Gastrocnemius medialis (tissue), 4 donors: ENCODE measurements around the gene RPAP3. TPM values are rescaled to one million over a fixed set of nuclear protein-coding genes. Genes with fewer than 3 reads are reported as not detected.
A peak's percentile ranks its signal among the peaks of the same experiment; 100 is the strongest.
"Not testable (repeated sequence)": the region's sequence is repeated elsewhere in the genome, so short reads cannot be mapped to it uniquely, and the experiment has no call there.

Experiments
- ATAC-seq, 2 donors: fragments of 150-250 bp; one replicate each; pipeline ENCODE4 v1.9.1; 2016
- DNase-seq, 2 donors: peaks; one replicate each; pipeline ENCODE4 v3.0.0-alpha.2; 2019
- H3K27ac ChIP-seq, 4 donors: fragments of 200-600 bp; sonication (generic); 1 replicate in 1 of 4; 2 replicates in 3 of 4; pipeline ENCODE4 v1.5.1; 2016 to 2018; ENCODE audit warnings: mild to moderate bottlenecking in 2 of 4, moderate library complexity in 1 of 4
- H3K27me3 ChIP-seq, 3 donors: fragments of 200-600 bp; sonication (generic) in 2 of 3; 1 replicate in 1 of 3; 2 replicates in 2 of 3; pipeline versions ENCODE4 v1.5.1 to v1.6.0; 2016 to 2019; ENCODE audit warnings: mild to moderate bottlenecking in 1 of 3, moderate library complexity in 1 of 3
- H3K36me3 ChIP-seq, 2 donors: fragments of 200-600 bp; sonication (generic) in 1 of 2; one replicate each; pipeline ENCODE4 v1.5.1; 2017 to 2018
- H3K4me1 ChIP-seq, 2 donors: fragments of 200-600 bp; sonication (generic) in 1 of 2; one replicate each; pipeline ENCODE4 v1.5.1; 2016 to 2017; ENCODE audit warnings: mild to moderate bottlenecking in 2 of 2
- H3K4me3 ChIP-seq, 4 donors: fragments of 200-600 bp; sonication (generic) in 3 of 4; 1 replicate in 1 of 4; 2 replicates in 3 of 4; pipeline ENCODE4 v1.5.1; 2016 to 2019; ENCODE audit warnings: mild to moderate bottlenecking in 2 of 4
- H3K9me3 ChIP-seq, 3 donors: fragments of 200-600 bp; sonication (generic) in 2 of 3; 1 replicate in 1 of 3; 2 replicates in 2 of 3; pipeline ENCODE4 v1.5.1; 2016 to 2019
- CTCF ChIP-seq, 5 experiments: fragments of 450-650 bp in 3 of 5; fragments of 200-600 bp in 2 of 5; sonication (generic) in 2 of 5; IDR thresholded peaks in 4 of 5; conservative IDR thresholded peaks in 1 of 5; 1 replicate in 4 of 5; 2 replicates in 1 of 5; pipeline ENCODE4 v1.5.1; 2016 to 2019; ENCODE audit warnings: antibody characterized with exemption in 5 of 5, mild to moderate bottlenecking in 3 of 5, moderate library complexity in 3 of 5
- POLR2A ChIP-seq, 2 donors: fragments of 450-650 bp; IDR thresholded peaks; one replicate each; pipeline ENCODE4 v1.6.1; 2017; ENCODE audit warnings: antibody characterized with exemption in 2 of 2, mild to moderate bottlenecking in 2 of 2, moderate library complexity in 2 of 2
- in situ Hi-C, 4 donors: fragments of 200-750 bp; cut with MboI; loops; one replicate each; pipeline versions ENCODE4 v1.15.0 to v1.8.0; 2017; ENCODE audit warnings: low sequenced_read_pairs in 4 of 4
- intact Hi-C: fragments of 100-400 bp; cut with DNase I; formaldehyde crosslinking; loops from one replicate; pipeline ENCODE4 v1.15.1; 2023; ENCODE audit warnings: low total_unique reads
- total RNA-seq, 4 donors: library from RNA; depleted of rRNA; stranded (reverse); fragments of >200 nt; gene quantifications; one replicate each; pipeline versions ENCODE4 v1.1.0 to v1.2.3, GENCODE V29; 2016

Gene RPAP3
- total RNA-seq, 4 donors from 2014 or later, result 15.1 to 24.8 (median 20.5) TPM

GRCh38 chr12:47689215-47689614 lies 16.6 kb downstream of the RPAP3 start:
- TF ChIP-seq CTCF (IDR thresholded peaks at IDR 0.05 in 4 of 5, conservative IDR thresholded peaks at IDR 0.05 in 1 of 5), result no peak
- TF ChIP-seq POLR2A (IDR thresholded peaks at IDR 0.05), result no peak
- Histone ChIP-seq H3K4me3 (no peak overlapping the region), H3K27ac (no peak overlapping the region), H3K4me1 (no peaks in the 10 kb centered on the region), H3K36me3 (no peaks in the 10 kb centered on the region), H3K9me3 (no peaks in the 10 kb centered on the region), H3K27me3 (no peaks in the 10 kb centered on the region)
- DNase-seq, result no peak
- in situ Hi-C loops, result no loop called here
- intact Hi-C loops, result no loop called here
- ATAC-seq, result no peak

- in situ Hi-C loops (no loop called here), intact Hi-C loops (no loop called here)
- Histone ChIP-seq H3K9me3 (no peaks in the 10 kb centered on the region), H3K36me3 (no peaks in the 10 kb centered on the region), H3K27ac (no peak overlapping the region), H3K27me3 (no peaks in the 10 kb centered on the region), H3K4me1 (no peaks in the 10 kb centered on the region), H3K4me3 (no peak overlapping the region)
- TF ChIP-seq POLR2A (IDR thresholded peaks at IDR 0.05), result no peak
- no peak for TF ChIP-seq CTCF (IDR thresholded peaks at IDR 0.05 in 4 of 5, conservative IDR thresholded peaks at IDR 0.05 in 1 of 5)
- ATAC-seq (no peak), DNase-seq (no peak)
These were observed 18.2 kb downstream of the RPAP3 start for GRCh38 chr12:47687636-47688035.

GRCh38 chr12:47686645-47687240 lies 19.1 kb downstream of the RPAP3 start:
- Histone ChIP-seq H3K9me3 (no peaks in the 10 kb centered on the region), H3K27ac (no peak overlapping the region), H3K27me3 (no peaks in the 10 kb centered on the region), H3K4me1 (no peaks in the 10 kb centered on the region), H3K36me3 (no peaks in the 10 kb centered on the region), H3K4me3 (no peak overlapping the region)
- DNase-seq (no peak), ATAC-seq (peak in 1 of 2 donors; percentile 36)
- TF ChIP-seq POLR2A (IDR thresholded peaks at IDR 0.05) (no peak), CTCF (IDR thresholded peaks at IDR 0.05 in 4 of 5, conservative IDR thresholded peaks at IDR 0.05 in 1 of 5) (peak in 2 of 5 experiments; percentile 22 to 31)
- intact Hi-C loops (no loop called here), in situ Hi-C loops (no loop called here)

- Histone ChIP-seq H3K27ac (no peak overlapping the region), H3K4me3 (no peak overlapping the region), H3K4me1 (no peaks in the 10 kb centered on the region), H3K27me3 (no peaks in the 10 kb centered on the region), H3K36me3 (peaks cover 2 to 27% of the 10 kb centered on the region in 2 donors), H3K9me3 (no peaks in the 10 kb centered on the region)
- DNase-seq, result no peak
- in situ Hi-C loops, result no loop called here
- ATAC-seq, result no peak
- intact Hi-C loops, result no loop called here
- no peak for TF ChIP-seq CTCF (IDR thresholded peaks at IDR 0.05 in 4 of 5, conservative IDR thresholded peaks at IDR 0.05 in 1 of 5)
- TF ChIP-seq POLR2A (IDR thresholded peaks at IDR 0.05), result no peak
These were observed 26.0 kb downstream of the RPAP3 start for GRCh38 chr12:47679785-47680184.

- Histone ChIP-seq H3K4me1 (no peaks in the 10 kb centered on the region), H3K36me3 (peaks cover 0 to 39% of the 10 kb centered on the region in 2 donors), H3K27me3 (no peaks in the 10 kb centered on the region), H3K4me3 (no peak overlapping the region), H3K27ac (no peak overlapping the region), H3K9me3 (no peaks in the 10 kb centered on the region)
- in situ Hi-C loops (loop anchor here in 1 of 4 donors (25.0 kb wide), 1 partner anchor 635 kb away; no protein-coding TSS in a partner anchor), intact Hi-C loops (no loop called here)
- DNase-seq (no peak), ATAC-seq (no peak)
- no peak for TF ChIP-seq CTCF (IDR thresholded peaks at IDR 0.05 in 4 of 5, conservative IDR thresholded peaks at IDR 0.05 in 1 of 5)
- TF ChIP-seq POLR2A (IDR thresholded peaks at IDR 0.05), result no peak
These were observed 33.8 kb downstream of the RPAP3 start for GRCh38 chr12:47672068-47672467.

- H3K4me3 ChIP-seq, DNase-seq, intact Hi-C loops, H3K9me3 ChIP-seq, H3K4me1 ChIP-seq, ATAC-seq, H3K27ac ChIP-seq, H3K27me3 ChIP-seq: not testable (repeated sequence)
- in situ Hi-C loops, result loop anchor here in 1 of 4 donors (25.0 kb wide), 1 partner anchor 631 kb away; no protein-coding TSS in a partner anchor
- peaks cover 0 to 59% of the 10 kb centered on the region in 2 donors for H3K36me3 ChIP-seq
These were observed 37.9 kb downstream of the RPAP3 start for GRCh38 chr12:47667935-47668334.
